Caco-2 (cell line): ENCODE results near the gene LRP5. TPM values are rescaled to one million over a fixed set of nuclear protein-coding genes. Genes with fewer than 3 reads are reported as not detected.

Experiments
- BruUV-seq: library from RNA; stranded (reverse); fragments of 400-500 nt; replicated peaks from 2 replicates; lab custom pipeline; 2021; lab: Mats Ljungman, UMichigan
- CTCF ChIA-PET: fragments of 300-600 bp; sonication (Branson Sonifier 250); formaldehyde crosslinking; loops from one replicate; lab custom pipeline; 2022; ENCODE audit warnings: antibody characterized with exemption; lab: Charles Lee
- POLR2A ChIA-PET: fragments of 300-600 bp; sonication (Branson Sonifier 250); formaldehyde crosslinking; loops from one replicate; lab custom pipeline; 2022; ENCODE audit warnings: antibody characterized with exemption; lab: Charles Lee
- DNase-seq, 2 experiments: peaks; one replicate each; pipeline versions ENCODE4 v3.0.0 to v3.0.0-alpha.2; 2020 to 2022
- H3K27me3 ChIP-seq: replicated peaks from 2 replicates; pipeline ENCODE4 v1.6.0; 2011; ENCODE audit warnings: low read length; ENCODE audit not compliant: control insufficient read depth, insufficient read depth
- H3K36me3 ChIP-seq: 2 replicates; pipeline ENCODE4 v1.5.1; 2011; ENCODE audit warnings: low read length; ENCODE audit not compliant: control insufficient read depth, insufficient read depth
- H3K4me1 ChIP-seq: fragments of 250-450 bp; sonication (Bioruptor Pico); 2 replicates; pipeline ENCODE4 v1.5.1; 2020; ENCODE audit warnings: mild to moderate bottlenecking
- H3K4me3 ChIP-seq: 2 replicates; pipeline ENCODE4 v1.5.1; 2011; ENCODE audit warnings: low read depth, mild to moderate bottlenecking, control low read depth, low read length
- H3K9me3 ChIP-seq: fragments of 250-450 bp; sonication (Bioruptor Pico); 2 replicates; pipeline ENCODE4 v1.5.1; 2020; ENCODE audit warnings: mild to moderate bottlenecking, moderate library complexity
- H3K27ac Mint-ChIP-seq: one replicate; pipeline ENCODE4 v1.8.0; 2022; ENCODE audit warnings: mixed read lengths; ENCODE audit not compliant: unreplicated experiment
- H3K27me3 Mint-ChIP-seq: one replicate; pipeline ENCODE4 v1.8.0; 2022; ENCODE audit warnings: mixed read lengths; ENCODE audit not compliant: insufficient read depth, unreplicated experiment
- H3K36me3 Mint-ChIP-seq: one replicate; pipeline ENCODE4 v1.8.0; 2022; ENCODE audit warnings: mild to moderate bottlenecking, mixed read lengths; ENCODE audit not compliant: insufficient read depth, unreplicated experiment
- H3K4me1 Mint-ChIP-seq: one replicate; pipeline ENCODE4 v1.8.0; 2022; ENCODE audit warnings: low read depth, mixed read lengths; ENCODE audit not compliant: unreplicated experiment
- H3K4me3 Mint-ChIP-seq: one replicate; pipeline ENCODE4 v1.8.0; 2022; ENCODE audit warnings: mild to moderate bottlenecking, moderate library complexity, mixed read lengths; ENCODE audit not compliant: unreplicated experiment
- H3K9me3 Mint-ChIP-seq: one replicate; pipeline ENCODE4 v1.8.0; 2022; ENCODE audit warnings: mixed read lengths; ENCODE audit not compliant: unreplicated experiment
- intact Hi-C: fragments of 100-400 bp; cut with micrococcal nuclease; formaldehyde crosslinking; loops from one replicate; pipeline ENCODE4 v1.10.0; 2022; ENCODE audit not compliant: unreplicated experiment
- total RNA-seq: library from RNA; stranded (reverse); gene quantifications from 2 replicates; pipeline ENCODE4 v1.2.3, GENCODE V29; 2022
- TF ChIP-seq, protein P1 (sequence below), 2 experiments: fragments of 200-600 bp in 1 of 2; IDR thresholded peaks; 1 replicate in 1 of 2; 2 replicates in 1 of 2; pipeline versions ENCODE4 v1.5.1 to v1.8.0; 2011 to 2022; ENCODE audit warnings: antibody characterized with exemption in 1 of 2, control low read depth in 1 of 2, inconsistent platforms in 1 of 2, low read depth in 1 of 2, low read length in 1 of 2, mild to moderate bottlenecking in 1 of 2, moderate library complexity in 1 of 2; ENCODE audit not compliant: insufficient read depth in 1 of 2, severe bottlenecking in 1 of 2, unreplicated experiment in 1 of 2

Gene LRP5
- total RNA-seq, 1 experiment from 2014 or later, result 94.3 TPM

DNA sequence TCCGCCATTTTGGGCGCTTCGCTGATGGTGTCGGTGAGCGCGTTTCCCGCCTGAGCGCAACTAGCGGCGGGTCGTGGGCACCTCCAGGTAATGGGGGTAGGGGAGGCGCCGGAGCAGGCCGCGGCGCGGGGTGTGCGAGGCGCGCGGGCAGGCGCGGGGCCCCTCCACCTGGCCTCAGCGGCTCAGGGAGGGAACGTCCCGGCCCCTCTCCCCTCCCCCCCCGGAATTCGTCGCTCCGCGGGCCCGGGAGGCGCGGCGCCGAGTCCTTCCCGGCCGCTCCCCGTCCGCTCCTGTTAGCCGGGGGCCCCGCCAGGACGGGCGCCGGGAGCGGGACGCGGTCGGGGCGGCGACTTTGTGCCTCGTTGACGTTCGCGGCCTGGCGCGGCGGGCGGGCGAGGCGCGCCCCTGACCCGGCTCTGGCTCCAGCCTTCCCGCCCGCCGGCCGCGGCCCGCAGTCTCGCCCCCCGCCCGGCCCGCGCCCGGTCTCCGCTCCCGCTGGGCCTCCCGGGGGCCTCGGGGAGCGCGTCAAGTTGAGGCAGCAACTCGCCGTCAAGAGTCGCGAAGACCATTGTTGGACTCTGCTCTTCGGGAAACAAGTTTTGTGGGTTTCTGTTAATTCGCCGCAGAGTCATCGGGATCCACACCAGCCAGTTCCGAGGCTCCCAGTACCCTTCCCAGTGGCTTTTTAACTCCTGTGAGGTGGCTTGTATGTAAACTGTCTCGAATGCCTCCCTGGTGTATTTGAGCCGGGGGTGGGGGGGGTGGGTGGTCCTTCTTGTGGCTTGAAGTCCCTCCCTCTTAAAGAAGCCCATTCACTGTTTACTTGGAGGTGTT, 148.6 kb downstream of the LRP5 start, which contains the start of gene PPP6R3:
PPP6R3 (plus strand) TSS at position 12 of the 834 bp plus-strand sequence. CDS start 76,913 bp downstream, outside the sequence.
- CTCF ChIA-PET, result interaction anchor here (0.6 to 1.0 kb wide), 5 partner anchors 123 to 662 kb away, joined by 3 to 4 read pairs (median 3); no protein-coding TSS in a partner anchor
- H3K4me3 Mint-ChIP-seq, result peak within 1 kb of the TSS; percentile 96
- peak; percentile 64 to 75 for DNase-seq
- Histone ChIP-seq H3K4me1 (peaks cover 15% of the 10 kb centered on the region), H3K9me3 (no peaks in the 10 kb centered on the region), H3K4me3 (peak within 1 kb of the TSS; percentile 88), H3K36me3 (peaks cover 3% of the 10 kb centered on the region; the same call in 1 of the 2 replicates), H3K27me3 (no peaks in the 10 kb centered on the region)
- H3K9me3 Mint-ChIP-seq, result no peaks in the 10 kb centered on the region
- H3K36me3 Mint-ChIP-seq, result peaks cover 50% of the 10 kb centered on the region
- TF ChIP-seq, protein P1, sequence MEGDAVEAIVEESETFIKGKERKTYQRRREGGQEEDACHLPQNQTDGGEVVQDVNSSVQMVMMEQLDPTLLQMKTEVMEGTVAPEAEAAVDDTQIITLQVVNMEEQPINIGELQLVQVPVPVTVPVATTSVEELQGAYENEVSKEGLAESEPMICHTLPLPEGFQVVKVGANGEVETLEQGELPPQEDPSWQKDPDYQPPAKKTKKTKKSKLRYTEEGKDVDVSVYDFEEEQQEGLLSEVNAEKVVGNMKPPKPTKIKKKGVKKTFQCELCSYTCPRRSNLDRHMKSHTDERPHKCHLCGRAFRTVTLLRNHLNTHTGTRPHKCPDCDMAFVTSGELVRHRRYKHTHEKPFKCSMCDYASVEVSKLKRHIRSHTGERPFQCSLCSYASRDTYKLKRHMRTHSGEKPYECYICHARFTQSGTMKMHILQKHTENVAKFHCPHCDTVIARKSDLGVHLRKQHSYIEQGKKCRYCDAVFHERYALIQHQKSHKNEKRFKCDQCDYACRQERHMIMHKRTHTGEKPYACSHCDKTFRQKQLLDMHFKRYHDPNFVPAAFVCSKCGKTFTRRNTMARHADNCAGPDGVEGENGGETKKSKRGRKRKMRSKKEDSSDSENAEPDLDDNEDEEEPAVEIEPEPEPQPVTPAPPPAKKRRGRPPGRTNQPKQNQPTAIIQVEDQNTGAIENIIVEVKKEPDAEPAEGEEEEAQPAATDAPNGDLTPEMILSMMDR (IDR thresholded peaks at IDR 0.05; ENCODE audit: insufficient read depth in 1 of 2, low read depth in 1 of 2, low read length in 1 of 2, severe bottlenecking in 1 of 2, unreplicated experiment in 1 of 2), result no peak
- peaks cover 31% of the 10 kb centered on the region for H3K4me1 Mint-ChIP-seq
- POLR2A ChIA-PET, result interaction anchor here (0.5 to 1.4 kb wide), 11 partner anchors 26 to 1295 kb away, joined by 3 to 13 read pairs (median 4); partner anchors contain the start of gene C11orf24
- no peaks in the 10 kb centered on the region for H3K27me3 Mint-ChIP-seq
- BruUV-seq, result TSS peak; percentile 19
- peak within 1 kb of the TSS; percentile 99 for H3K27ac Mint-ChIP-seq
- intact Hi-C loops, result loop anchor here (1.0 to 2.0 kb wide), 2 partner anchors 14 to 72 kb away; no protein-coding TSS in a partner anchor

DNA sequence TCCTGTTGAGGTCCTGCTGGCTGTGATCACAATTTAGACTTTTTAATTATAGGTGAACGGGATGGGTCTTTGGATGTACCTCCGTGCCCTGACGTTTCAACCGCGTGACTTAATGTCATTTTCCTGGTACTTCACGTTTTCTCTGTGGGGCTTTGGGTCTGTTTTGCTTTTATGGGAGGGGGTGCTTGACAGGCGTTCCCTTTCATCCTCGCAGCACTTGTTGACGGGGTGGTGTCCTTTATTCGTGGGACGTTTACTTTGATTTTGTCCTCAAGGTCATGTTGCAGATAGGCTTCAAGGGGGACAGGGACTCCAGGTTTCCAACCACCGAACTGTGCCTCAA, 149.2 kb downstream of the LRP5 start:
- intact Hi-C loops, result loop anchor here (2.0 kb wide), 1 partner anchor 71 kb away; no protein-coding TSS in a partner anchor
- BruUV-seq, result no TSS peak
- H3K9me3 Mint-ChIP-seq, result no peaks in the 10 kb centered on the region
- peak overlapping the region; percentile 96 for H3K4me3 Mint-ChIP-seq
- Histone ChIP-seq H3K4me3 (peak overlapping the region; percentile 88), H3K9me3 (no peaks in the 10 kb centered on the region), H3K4me1 (peaks cover 14% of the 10 kb centered on the region), H3K27me3 (no peaks in the 10 kb centered on the region), H3K36me3 (peaks cover 3% of the 10 kb centered on the region; the same call in 1 of the 2 replicates)
- H3K4me1 Mint-ChIP-seq, result peaks cover 28% of the 10 kb centered on the region
- peak overlapping the region; percentile 99 for H3K27ac Mint-ChIP-seq
- peak in 1 of 2 experiments; percentile 31 for DNase-seq
- ChIA-PET CTCF (no interaction called here), POLR2A (no interaction called here)
- peaks cover 53% of the 10 kb centered on the region for H3K36me3 Mint-ChIP-seq
- no peaks in the 10 kb centered on the region for H3K27me3 Mint-ChIP-seq
- TF ChIP-seq, protein P1 (IDR thresholded peaks at IDR 0.05; ENCODE audit: insufficient read depth in 1 of 2, low read depth in 1 of 2, low read length in 1 of 2, severe bottlenecking in 1 of 2, unreplicated experiment in 1 of 2), result no peak

DNA sequence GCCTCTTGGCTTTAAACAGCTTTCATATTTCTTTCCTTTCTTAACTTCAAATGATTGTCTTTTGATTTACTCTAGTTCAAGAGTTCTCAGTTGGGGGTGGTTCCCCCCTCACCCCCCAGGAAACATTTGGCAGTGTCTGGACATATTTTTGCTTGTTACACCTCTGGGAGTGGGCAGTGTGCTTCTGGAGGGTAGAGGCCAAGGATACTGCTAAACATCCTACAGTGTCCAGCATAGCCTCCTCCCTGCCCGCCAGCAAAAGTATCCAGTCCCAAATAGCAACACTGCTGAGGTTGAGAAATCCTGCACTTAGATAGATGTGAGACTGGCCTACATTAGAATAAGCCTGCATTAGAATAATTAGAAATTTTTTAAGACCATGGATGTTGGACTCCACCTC, 151.3 kb downstream of the LRP5 start:
- Mint-ChIP-seq H3K4me1 (peaks cover 44% of the 10 kb centered on the region), H3K27me3 (no peaks in the 10 kb centered on the region), H3K4me3 (peak overlapping the region; percentile 7), H3K27ac (no peak overlapping the region), H3K36me3 (peaks cover 74% of the 10 kb centered on the region), H3K9me3 (no peaks in the 10 kb centered on the region)
- BruUV-seq, result no TSS peak
- no peak for DNase-seq
- Histone ChIP-seq H3K27me3 (no peaks in the 10 kb centered on the region), H3K4me3 (no peak overlapping the region), H3K4me1 (peaks cover 33% of the 10 kb centered on the region), H3K9me3 (no peaks in the 10 kb centered on the region), H3K36me3 (peaks cover 3% of the 10 kb centered on the region; the same call in 1 of the 2 replicates)
- intact Hi-C loops, result no loop called here
- POLR2A ChIA-PET, result interaction anchor here (0.5 kb wide), 1 partner anchor 31 kb away, joined by 3 read pairs; no protein-coding TSS in a partner anchor
- TF ChIP-seq, protein P1 (IDR thresholded peaks at IDR 0.05; ENCODE audit: insufficient read depth in 1 of 2, low read depth in 1 of 2, low read length in 1 of 2, severe bottlenecking in 1 of 2, unreplicated experiment in 1 of 2), result no peak
- CTCF ChIA-PET, result no interaction called here
